MM.1S (cell line): ENCODE measurements around the gene XAGE2.
"Not testable (repeated sequence)": the region's sequence is repeated elsewhere in the genome, so short reads cannot be mapped to it uniquely, and the experiment has no call there.

ENCODE experiments used
- DNase-seq: peaks from one replicate; pipeline ENCODE4 v3.0.0-alpha.2; 2015
- H2AFZ ChIP-seq: fragments of 300-600 bp; sonication (generic); 2 replicates; pipeline ENCODE4 v1.6.0; 2016; ENCODE audit warnings: antibody characterized with exemption, low read length
- H3F3A ChIP-seq: fragments of 300-600 bp; sonication (generic); 2 replicates; pipeline ENCODE4 v1.6.1; 2016; ENCODE audit warnings: mild to moderate bottlenecking, antibody characterized with exemption, low read length, moderate library complexity, mixed read lengths; ENCODE audit not compliant: insufficient read depth
- H3K27ac ChIP-seq: fragments of 300-600 bp; sonication (generic); 2 replicates; pipeline ENCODE4 v1.5.1; 2016; ENCODE audit warnings: mild to moderate bottlenecking, low read length
- H3K27me3 ChIP-seq: fragments of 300-600 bp; sonication (generic); replicated peaks from 2 replicates; pipeline ENCODE4 v1.6.0; 2016; ENCODE audit warnings: low read length; ENCODE audit not compliant: insufficient read depth
- H3K36me3 ChIP-seq: fragments of 300-600 bp; sonication (generic); replicated peaks from 2 replicates; pipeline ENCODE4 v1.6.1; 2016; ENCODE audit warnings: mild to moderate bottlenecking, low read length, mixed read lengths; ENCODE audit not compliant: insufficient read depth
- H3K4me1 ChIP-seq: fragments of 300-600 bp; sonication (generic); 2 replicates; pipeline ENCODE4 v1.6.1; 2016; ENCODE audit warnings: low read length, mixed read lengths
- H3K4me2 ChIP-seq: fragments of 300-600 bp; sonication (generic); 2 replicates; pipeline ENCODE4 v1.6.0; 2016; ENCODE audit warnings: low read depth, low read length
- H3K4me3 ChIP-seq: fragments of 300-600 bp; sonication (generic); 2 replicates; pipeline ENCODE4 v1.5.1; 2016; ENCODE audit warnings: low read length, mixed read lengths
- H3K79me2 ChIP-seq: fragments of 300-600 bp; sonication (generic); 2 replicates; pipeline ENCODE4 v1.6.1; 2016; ENCODE audit warnings: mixed run types, low read length, mixed read lengths
- H3K9ac ChIP-seq: fragments of 300-600 bp; sonication (generic); 2 replicates; pipeline ENCODE4 v1.6.1; 2016; ENCODE audit warnings: low read length, mixed read lengths
- H3K9me2 ChIP-seq: fragments of 300-600 bp; sonication (generic); replicated peaks from 2 replicates; pipeline ENCODE4 v1.6.1; 2016; ENCODE audit warnings: mild to moderate bottlenecking, low read length, mixed read lengths; ENCODE audit not compliant: insufficient read depth
- H3K9me3 ChIP-seq: fragments of 300-600 bp; sonication (generic); replicated peaks from 2 replicates; pipeline ENCODE4 v1.6.1; 2016; ENCODE audit warnings: mild to moderate bottlenecking, low read length, mixed read lengths; ENCODE audit not compliant: insufficient read depth
- H4K20me1 ChIP-seq: fragments of 300-600 bp; sonication (generic); 2 replicates; pipeline ENCODE4 v1.6.1; 2016; ENCODE audit warnings: mild to moderate bottlenecking, low read length, moderate library complexity, mixed read lengths; ENCODE audit not compliant: insufficient read depth
- EZH2 ChIP-seq: fragments of 300-600 bp; sonication (generic); optimal IDR thresholded peaks from 2 replicates; pipeline ENCODE3; 2017; ENCODE audit warnings: low read depth, mild to moderate bottlenecking, antibody characterized with exemption, low read length, mixed read lengths
- EZH2phosphoT487 ChIP-seq: fragments of 300-600 bp; sonication (generic); IDR thresholded peaks from 2 replicates; pipeline ENCODE4 v1.6.1; 2018; ENCODE audit warnings: antibody characterized with exemption, low read length
- TF ChIP-seq, protein P1 (sequence below): fragments of 300-600 bp; sonication (generic); IDR thresholded peaks from 2 replicates; pipeline ENCODE4 v1.5.1; 2016; ENCODE audit warnings: antibody characterized with exemption, low read length, mixed read lengths

XAGE2 gene

DNA sequence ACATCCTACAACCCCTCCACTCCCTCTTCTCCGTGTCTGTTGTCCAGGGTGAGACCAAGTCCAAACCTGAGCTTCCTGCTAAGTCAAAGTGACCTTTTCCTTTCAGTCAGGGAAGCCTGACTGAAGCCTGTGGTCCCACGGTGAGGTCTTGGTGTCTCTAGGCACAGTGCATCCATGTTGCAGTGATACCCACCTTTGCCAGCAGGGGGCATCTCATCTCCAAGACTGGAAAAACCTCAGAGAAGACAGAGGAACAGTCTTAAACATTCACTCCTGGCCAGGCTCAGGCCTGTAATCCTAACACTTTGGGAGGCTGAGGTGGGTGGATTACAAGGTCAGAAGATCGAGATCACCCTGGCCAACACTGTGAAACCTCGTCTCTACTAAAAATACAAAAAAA, 23.4 kb upstream of the XAGE2 start:
- not testable (repeated sequence) for H3F3A ChIP-seq, H4K20me1 ChIP-seq, H3K4me2 ChIP-seq, H3K9me2 ChIP-seq, H3K9me3 ChIP-seq, H3K4me3 ChIP-seq, H3K9ac ChIP-seq, H3K4me1 ChIP-seq, H3K36me3 ChIP-seq, H3K79me2 ChIP-seq, H3K27ac ChIP-seq, H3K27me3 ChIP-seq, H2AFZ ChIP-seq
- TF ChIP-seq, protein P1, sequence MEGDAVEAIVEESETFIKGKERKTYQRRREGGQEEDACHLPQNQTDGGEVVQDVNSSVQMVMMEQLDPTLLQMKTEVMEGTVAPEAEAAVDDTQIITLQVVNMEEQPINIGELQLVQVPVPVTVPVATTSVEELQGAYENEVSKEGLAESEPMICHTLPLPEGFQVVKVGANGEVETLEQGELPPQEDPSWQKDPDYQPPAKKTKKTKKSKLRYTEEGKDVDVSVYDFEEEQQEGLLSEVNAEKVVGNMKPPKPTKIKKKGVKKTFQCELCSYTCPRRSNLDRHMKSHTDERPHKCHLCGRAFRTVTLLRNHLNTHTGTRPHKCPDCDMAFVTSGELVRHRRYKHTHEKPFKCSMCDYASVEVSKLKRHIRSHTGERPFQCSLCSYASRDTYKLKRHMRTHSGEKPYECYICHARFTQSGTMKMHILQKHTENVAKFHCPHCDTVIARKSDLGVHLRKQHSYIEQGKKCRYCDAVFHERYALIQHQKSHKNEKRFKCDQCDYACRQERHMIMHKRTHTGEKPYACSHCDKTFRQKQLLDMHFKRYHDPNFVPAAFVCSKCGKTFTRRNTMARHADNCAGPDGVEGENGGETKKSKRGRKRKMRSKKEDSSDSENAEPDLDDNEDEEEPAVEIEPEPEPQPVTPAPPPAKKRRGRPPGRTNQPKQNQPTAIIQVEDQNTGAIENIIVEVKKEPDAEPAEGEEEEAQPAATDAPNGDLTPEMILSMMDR: peak; percentile 46
- peak; percentile 30 for DNase-seq

DNA sequence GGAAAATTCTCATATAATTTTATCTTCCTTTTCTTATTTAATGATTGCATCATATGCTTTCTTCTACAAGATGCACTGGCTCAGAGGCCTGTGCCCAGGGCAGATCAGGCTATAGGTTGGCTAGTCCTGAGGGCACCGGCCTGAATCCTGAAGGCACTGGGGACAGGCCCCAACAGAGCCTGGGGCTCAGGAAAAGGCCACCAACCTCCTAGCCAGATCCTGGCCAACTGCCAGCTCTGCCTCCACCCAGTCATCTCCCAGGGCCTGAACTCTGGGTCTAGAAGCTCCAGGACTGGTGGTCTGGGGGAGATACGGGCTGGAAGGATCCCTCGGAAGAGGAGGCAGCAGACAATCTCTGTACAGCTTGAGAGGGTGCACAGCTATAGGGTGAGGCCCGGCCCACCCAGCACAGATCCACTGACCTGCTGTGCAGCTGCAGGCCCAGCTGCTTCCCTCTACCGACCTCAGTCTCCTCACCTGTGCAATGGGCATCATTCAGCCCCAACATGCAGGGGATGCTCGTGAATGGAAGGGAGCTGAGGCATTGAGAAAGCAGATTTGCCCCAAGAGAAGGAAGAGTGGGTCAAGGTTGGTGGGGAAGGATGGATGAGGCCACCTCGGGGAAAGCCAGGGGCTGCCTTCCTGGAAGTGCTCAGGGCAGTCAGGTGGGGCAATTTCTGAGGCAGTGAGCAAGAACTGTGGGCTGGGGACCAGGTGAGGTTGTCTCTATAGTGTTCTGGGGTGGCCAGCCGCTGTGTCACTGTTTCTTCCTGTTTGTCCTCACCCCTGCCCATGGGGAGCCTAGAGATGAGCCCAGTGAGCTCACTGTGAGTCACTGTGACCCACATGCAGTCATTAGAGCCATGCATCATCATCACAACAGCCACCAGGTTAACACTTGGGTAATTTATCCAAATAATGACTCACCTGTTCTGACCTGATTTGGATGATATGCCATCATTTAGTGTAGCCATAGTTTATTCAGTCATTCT, 22.4 kb upstream of the XAGE2 start:
- no peaks in the 10 kb centered on the region for H3K79me2 ChIP-seq
- no peaks in the 10 kb centered on the region for H3F3A ChIP-seq
- H3K9ac ChIP-seq: no peak overlapping the region
- no peak overlapping the region for H2AFZ ChIP-seq
- H3K27me3 ChIP-seq: no peaks in the 10 kb centered on the region
- no peak overlapping the region for H3K4me3 ChIP-seq
- no peak overlapping the region for H3K27ac ChIP-seq
- no peaks in the 10 kb centered on the region for H3K36me3 ChIP-seq
- no peaks in the 10 kb centered on the region for H3K9me2 ChIP-seq
- TF ChIP-seq EZH2phosphoT487 (no peak), EZH2 (no peak)
- TF ChIP-seq, protein P1: no peak
- no peak overlapping the region for H3K4me2 ChIP-seq
- H4K20me1 ChIP-seq: no peaks in the 10 kb centered on the region
- no peaks in the 10 kb centered on the region for H3K9me3 ChIP-seq
- no peaks in the 10 kb centered on the region for H3K4me1 ChIP-seq
- DNase-seq: no peak

DNA sequence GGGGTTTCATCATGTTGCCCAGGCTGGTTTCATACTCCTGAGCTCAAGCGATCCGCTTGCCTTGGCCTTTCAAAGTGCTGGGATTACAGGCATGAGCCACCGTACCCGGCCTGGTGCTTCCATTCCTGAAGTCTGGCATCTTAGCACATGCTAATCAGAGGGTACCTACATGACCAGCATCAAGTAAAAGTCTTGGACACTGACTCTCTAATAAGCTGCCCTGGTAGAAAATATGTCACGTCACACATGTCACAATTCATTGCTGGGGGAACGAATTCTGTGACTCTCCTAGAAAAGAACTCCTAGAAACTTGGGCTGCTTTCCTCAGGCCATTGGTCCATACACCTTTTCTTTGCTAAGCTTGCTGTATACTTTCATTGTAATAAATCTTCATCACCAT, 19.1 kb upstream of the XAGE2 start:
- Histone ChIP-seq H3K4me1 (no peaks in the 10 kb centered on the region), H3K9me3 (no peaks in the 10 kb centered on the region), H3K4me3 (no peak overlapping the region), H3F3A (no peaks in the 10 kb centered on the region), H3K27me3 (no peaks in the 10 kb centered on the region), H4K20me1 (no peaks in the 10 kb centered on the region), H3K9me2 (no peaks in the 10 kb centered on the region), H3K27ac (no peak overlapping the region), H3K9ac (no peak overlapping the region), H3K36me3 (no peaks in the 10 kb centered on the region), H2AFZ (no peak overlapping the region), H3K79me2 (no peaks in the 10 kb centered on the region), H3K4me2 (no peak overlapping the region)
- DNase-seq: no peak
- TF ChIP-seq, protein P1: no peak
- TF ChIP-seq EZH2 (no peak), EZH2phosphoT487 (no peak)
